GM19025 (cell line): ENCODE measurements around the gene GNAQ.
"Not testable (repeated sequence)": the region's sequence is repeated elsewhere in the genome, so short reads cannot be mapped to it uniquely, and the experiment has no call there.

Experiments used
- ATAC-seq: cut with Tn5 transposase; IDR thresholded peaks from one replicate; pipeline ENCODE4 v1.9.1; 2021; ENCODE audit warnings: mild to moderate bottlenecking, low read depth, moderate library complexity; ENCODE audit not compliant: unreplicated experiment

GNAQ gene

GRCh38 chr9:78031444-78031892 lies at the start of gene GNAQ:
Gene GNAQ (minus strand): TSS chr9:78031811. CDS start chr9:78031235, 576 bp downstream.
- no peak for ATAC-seq

DNA sequence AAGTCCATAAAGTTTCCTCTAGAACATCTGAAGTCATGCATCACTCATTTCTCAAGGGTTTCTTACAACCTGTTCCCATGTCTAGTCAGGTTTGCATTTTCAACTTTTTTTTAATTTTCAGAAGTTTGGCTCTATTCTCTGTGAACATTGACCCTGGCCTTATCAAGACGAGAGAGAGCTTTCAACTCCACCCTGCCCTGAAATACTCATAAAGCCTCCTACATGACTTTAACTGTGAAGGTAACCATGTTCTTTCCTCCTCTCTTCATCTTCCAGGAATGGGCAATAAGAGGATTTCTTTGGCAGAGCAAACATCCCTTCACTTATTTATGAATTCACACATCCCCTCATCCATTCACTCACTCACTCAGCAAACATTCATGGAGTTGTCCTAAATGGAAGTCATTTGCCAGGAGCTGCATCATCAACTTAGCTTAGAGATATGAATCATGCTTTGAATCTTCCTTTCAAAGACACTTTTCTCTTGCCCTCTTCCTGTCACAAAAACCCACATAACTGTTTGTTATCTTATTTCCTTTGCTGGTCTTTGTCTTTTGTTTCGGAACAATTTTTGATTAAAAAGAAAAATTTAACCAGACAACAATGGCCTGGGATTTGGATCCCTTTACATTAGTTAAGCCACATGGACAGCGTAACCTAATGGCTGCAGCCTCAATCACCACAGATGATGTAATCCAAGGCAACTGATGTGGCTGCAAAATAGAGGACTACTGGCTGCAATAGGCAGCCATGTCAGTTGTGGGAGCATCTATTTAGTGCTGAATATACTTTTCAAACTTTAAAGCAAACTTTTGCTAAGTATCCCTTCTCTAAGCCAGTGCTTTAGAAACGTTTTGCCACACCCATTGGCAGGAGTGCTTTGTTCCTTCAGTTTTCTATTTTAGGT lies 43.0 kb upstream of the GNAQ start:
- no peak for ATAC-seq

DNA sequence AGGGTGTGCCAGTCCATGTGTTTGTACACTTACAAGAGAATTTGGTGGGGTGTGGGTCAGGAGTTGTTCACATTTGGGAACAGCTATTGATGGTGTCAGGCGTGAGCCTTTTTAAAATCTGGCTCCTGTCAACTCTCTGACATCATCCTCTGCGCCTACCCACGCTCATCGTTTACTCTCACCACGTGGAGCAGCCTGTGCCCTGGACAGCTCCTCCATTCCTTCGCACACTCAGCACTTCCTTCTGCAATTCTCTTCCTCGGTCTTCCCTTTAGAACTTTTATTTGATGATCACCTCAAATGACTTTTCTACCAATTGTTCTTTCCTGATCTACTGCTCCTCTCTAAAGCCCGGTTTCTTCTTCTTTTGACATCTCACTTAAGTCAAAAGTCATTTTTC lies 42.1 kb upstream of the GNAQ start:
- no peak for ATAC-seq

GRCh38 chr9:78072586-78073199 lies 41.1 kb upstream of the GNAQ start:
- ATAC-seq: no peak

GRCh38 chr9:78070521-78070920 lies 38.9 kb upstream of the GNAQ start:
- ATAC-seq: no peak

- ATAC-seq: no peak
These were observed 32.5 kb upstream of the GNAQ start for GRCh38 chr9:78064075-78064474.

DNA sequence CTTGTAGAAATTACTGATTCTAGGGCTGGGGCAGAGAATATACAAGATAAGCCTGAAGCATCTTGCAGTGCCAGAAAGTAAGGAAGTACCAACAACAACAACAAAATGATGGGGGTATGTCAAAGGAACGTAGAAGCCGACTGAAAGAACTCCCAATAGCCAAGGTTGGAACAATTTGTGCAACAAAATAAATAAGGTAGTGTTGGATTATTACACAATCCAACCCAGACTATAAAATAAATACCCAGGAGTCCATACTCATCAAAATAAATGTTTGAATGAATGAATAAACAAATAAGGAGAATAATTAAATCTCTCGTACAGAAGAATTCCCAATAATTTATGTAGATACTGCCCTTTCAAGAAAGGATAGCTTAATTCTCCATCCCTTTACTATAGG lies 31.1 kb upstream of the GNAQ start:
- no peak for ATAC-seq

- not testable (repeated sequence) for ATAC-seq
These were observed 22.6 kb upstream of the GNAQ start for GRCh38 chr9:78054218-78054617.

GRCh38 chr9:78053627-78054026 lies 22.0 kb upstream of the GNAQ start:
- no peak for ATAC-seq

GRCh38 chr9:78050421-78050820 lies 18.8 kb upstream of the GNAQ start:
- no peak for ATAC-seq

DNA sequence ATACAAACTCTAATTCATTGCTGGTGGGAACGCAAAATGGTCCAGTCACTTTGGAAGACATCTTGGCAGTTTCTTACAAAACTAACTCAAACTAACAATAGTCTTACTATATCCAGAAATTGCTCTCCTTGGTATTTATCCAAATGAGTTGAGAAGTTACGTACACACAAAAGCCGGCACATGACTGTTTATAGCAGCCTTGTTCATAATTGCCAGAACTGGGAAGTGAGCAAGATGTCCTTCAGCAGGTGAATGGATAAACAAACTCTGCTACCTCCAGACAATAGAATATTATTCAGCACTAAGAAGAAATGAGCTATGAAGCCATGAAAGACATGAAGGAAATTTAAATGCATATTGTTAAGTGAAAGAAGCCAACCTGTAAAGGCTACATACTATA lies 17.9 kb upstream of the GNAQ start:
- ATAC-seq: no peak

- ATAC-seq: no peak
These were observed 15.5 kb upstream of the GNAQ start for GRCh38 chr9:78047106-78047505.

- ATAC-seq: no peak
These were observed 14.5 kb upstream of the GNAQ start for GRCh38 chr9:78046112-78046511.

- no peak for ATAC-seq
These were observed 13.3 kb upstream of the GNAQ start for GRCh38 chr9:78044886-78045285.

DNA sequence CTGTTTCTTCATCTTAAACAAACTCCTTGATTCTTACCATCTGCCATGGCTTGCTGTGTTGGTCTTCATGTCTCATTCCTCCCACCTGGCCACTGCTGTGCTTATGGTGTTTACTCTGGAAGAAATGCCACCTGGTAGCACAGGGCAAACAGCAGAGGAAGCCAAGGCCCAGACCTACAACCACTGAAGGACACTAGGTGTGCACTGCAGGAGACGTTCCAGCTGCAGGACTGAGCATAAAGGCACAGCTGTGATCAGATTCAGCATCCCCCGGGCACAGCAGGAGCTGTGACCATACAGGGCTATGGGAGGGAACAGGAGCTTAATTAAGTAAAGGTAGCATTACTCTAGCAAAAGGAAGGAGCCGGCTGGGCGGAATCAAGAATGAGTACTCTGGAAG lies 12.6 kb upstream of the GNAQ start:
- ATAC-seq: no peak

GRCh38 chr9:78041971-78042370 lies 10.4 kb upstream of the GNAQ start:
- no peak for ATAC-seq

DNA sequence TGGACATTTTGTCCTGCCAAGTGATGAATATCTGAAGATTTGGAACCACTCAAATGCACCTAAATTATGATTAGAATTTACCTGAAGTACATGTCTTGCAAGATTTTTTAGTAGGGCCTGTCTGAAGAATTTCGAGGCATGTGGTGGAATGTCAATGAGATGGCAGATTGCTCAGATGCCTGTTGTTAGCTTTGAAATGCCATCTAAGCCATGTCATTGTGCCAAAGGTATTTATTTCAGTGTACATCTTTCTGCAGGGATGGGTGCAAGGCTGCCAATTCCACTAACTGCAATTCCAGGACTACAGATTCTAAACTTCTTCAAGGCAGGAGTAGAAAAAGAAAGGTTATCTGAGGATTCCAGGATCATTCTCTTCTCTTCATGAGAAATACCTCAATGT lies 9.1 kb upstream of the GNAQ start:
- ATAC-seq: no peak

DNA sequence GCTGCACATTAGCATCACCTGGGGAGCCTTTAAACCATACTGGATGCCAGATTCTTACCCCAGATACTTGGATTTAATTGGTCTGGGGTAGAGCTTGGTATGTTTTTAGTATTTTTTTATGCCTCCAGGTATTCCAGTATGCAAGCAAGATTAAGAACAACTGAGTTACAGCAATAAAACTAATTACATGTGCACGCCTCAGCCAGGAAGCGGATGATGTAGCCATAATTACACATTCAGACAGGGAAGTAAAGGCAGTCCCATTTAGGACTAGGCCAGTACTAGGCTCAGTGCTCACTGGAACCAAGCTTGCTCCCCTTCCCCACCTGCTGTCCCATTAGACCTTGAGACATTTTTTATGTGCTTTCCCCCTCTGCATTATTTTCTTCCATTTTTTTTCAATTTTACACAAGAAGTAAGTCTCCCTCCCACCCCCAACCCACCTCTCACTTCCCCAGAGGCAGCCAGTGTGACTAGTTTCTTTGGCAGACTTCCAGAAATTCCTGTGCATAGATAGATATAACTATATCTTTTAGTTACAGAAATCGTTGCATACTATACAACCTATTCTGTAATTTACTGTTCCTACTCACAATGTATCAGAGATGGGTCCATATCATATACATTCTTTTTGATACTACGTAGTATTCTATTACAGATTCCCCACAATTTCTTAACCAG lies 7.1 kb upstream of the GNAQ start:
- ATAC-seq: no peak

- no peak for ATAC-seq
These were observed 3.9 kb upstream of the GNAQ start for GRCh38 chr9:78035383-78035993.

GRCh38 chr9:78033870-78034269 lies 2.3 kb upstream of the GNAQ start:
- no peak for ATAC-seq
